ENCODE results near the gene HOXD10.

Gene HOXD10

GRCh38 chr2:176115883-176116813 lies at the start of gene HOXD10:
TSS of gene HOXD10 (plus strand) at chr2:176116778. CDS start at chr2:176116834, 56 bp downstream.
- no peak for DNase-seq (ENCODE audit: low read depth, low spot score)

DNA sequence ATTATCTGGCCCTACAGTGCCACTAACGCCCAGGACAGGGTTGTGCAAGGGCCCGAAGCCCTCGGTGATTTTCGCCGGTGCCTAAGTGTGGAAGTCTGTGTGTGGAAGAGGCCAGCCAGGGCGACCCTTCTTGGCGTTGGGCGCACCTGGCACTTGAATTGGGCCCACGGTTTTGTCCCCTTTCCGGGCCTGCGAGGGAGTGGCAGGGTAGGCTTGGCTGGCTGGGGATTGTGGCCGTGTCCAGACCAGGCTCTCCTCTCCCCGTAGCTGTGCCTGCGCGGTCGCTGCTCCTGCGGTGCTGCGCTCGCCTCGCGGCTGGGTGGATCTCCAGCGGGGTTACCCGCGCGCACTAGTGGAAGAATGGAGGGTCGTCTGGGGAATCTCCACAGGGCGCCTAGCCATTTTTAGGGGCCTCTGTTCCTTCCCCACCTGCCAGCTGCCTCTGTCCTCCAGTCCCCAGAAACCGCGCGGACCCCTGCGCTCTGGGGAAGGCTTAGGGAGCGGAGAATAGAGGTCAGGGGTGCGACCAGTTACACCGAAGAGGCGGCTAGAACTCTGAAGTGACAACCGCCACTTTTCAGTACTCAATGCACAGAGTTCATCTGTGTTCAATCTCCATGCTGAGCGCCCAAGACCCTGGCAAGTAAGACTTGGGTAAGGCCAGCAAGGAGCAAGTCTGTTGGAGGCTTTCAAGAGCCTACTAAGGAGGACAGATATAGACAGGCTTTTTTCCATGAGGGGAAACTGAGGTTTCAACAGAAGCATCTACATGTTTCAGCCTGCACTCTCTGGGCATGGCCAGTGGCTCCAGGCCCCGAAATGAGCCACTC lies 48.8 kb upstream of the HOXD10 start:
- no peak for DNase-seq (ENCODE audit: low read depth, low spot score)

GRCh38 chr2:176068419-176068832 lies 48.2 kb upstream of the HOXD10 start:
- DNase-seq (ENCODE audit: low read depth, low spot score), result no peak

GRCh38 chr2:176071330-176072291 lies 45.0 kb upstream of the HOXD10 start:
- no peak for DNase-seq (ENCODE audit: low read depth, low spot score)

DNA sequence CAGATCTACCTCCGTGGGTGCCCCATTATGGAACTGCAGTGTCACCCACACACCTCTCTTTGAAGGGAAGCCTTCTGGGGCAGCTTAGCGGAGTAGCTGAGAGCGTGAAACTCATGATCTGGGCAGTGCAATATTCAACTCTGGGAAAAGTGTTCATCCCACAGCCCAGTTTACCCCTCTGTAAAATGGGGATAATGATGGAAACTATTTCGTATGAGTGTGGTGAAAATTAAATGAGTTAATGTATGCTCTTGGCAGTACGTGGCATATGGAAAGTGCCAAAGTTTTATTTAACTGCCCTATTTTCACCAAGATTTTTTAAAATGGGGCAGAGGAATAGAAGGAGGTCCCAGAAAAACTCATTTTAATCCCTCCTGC lies 44.3 kb upstream of the HOXD10 start:
- DNase-seq (ENCODE audit: low read depth, low spot score), result no peak

- DNase-seq (ENCODE audit: low read depth, low spot score), result no peak
Measured at GRCh38 chr2:176072951-176073904, 43.4 kb upstream of the HOXD10 start.

DNA sequence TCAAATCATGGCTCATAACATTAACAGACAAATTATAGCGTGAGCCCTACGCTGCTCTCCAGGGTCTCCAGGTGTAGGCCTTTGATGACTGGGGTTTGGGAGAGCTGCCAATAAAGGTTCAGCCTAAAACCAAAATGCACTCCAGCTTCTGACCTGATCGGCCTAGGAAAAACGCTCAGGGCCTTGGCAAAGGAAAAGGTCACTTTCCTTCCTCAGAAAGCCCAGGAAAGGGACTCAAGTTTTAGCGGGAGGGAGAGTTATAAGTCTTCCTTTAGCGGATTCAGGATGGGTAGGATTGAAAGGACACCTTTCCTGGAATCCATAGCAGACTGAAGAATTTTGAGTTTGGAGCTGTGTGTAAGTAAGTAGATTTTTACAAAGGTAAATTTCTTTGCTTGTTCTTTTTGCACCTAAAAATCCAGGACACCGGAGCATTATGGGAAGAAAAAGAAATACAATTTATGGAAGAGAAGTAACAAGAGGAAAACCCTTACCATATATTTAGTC lies 41.6 kb upstream of the HOXD10 start:
- no peak for DNase-seq (ENCODE audit: low read depth, low spot score)

- DNase-seq (ENCODE audit: low read depth, low spot score), result no peak
Measured at GRCh38 chr2:176075481-176075880, 41.1 kb upstream of the HOXD10 start.

DNA sequence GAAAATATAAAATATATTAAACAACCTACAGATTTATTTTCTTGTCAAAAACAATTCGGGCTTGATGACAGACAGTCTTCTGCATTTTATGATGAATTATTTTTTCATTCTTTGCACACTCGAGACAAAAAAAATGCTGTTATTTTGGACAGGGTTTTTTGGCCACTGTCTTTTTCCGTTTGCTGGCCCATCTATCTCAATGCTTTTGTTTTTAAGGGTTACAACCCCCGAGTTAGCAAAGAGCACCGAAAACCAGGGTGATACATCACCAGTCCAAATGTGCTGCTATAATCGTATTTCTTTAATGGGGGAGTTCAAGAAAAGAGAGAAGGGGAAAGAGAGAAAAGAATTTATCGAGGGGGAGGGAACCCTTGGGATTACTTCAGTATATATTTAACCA lies 40.5 kb upstream of the HOXD10 start:
- DNase-seq (ENCODE audit: low read depth, low spot score), result no peak

DNA sequence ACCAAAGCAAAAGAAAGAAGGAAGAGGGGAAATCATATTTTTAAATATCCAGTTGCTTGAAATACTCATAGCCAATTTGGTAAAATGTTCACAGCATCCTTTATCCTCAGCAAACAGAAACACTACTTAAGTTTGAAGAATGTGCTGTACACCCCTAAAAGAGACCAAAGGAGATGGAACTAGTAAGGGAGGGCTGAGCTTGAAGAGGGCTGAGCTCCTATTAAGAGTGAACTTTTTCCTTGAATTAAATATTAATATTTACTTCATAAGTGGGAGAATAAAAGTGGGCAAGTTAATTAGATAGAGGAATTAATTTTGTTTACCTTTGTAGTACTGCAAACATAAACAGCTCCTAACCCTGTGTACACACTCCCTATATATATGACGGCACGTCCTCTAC lies 39.8 kb upstream of the HOXD10 start:
- DNase-seq (ENCODE audit: low read depth, low spot score), result no peak

DNA sequence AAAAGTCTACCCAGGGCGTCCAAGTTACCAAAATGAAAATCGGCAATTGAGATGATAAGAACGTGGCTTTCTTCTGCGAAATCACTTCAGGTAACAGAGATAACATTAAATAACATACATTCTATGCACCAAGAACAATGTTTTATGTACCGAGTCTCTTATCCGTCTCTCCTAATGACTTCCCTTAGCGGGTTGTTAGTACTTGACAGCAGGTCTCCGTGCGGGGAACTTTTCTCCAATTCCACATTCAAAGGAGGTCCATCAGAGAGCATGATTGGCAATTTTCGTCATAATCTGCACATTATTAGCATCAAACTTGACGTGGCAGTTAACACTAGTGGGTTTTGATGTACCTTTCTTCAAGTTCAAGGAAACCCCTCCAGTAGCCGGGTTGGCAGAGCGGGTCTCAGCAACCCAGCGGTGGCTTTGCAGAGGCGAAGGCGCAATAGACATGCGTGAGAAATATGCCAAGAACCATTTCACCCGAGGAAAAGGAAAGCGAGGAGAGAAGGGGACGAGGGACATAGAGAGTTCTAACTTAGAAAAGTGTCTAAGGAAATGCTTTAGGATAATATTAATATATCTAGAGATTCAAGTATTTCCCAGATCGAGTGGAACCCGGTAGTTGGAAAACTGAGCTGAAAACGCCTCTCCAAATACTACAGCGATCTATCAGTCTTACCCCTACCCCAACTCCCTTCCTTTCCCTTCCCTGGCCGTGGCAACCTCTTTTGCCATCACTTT lies 37.9 kb upstream of the HOXD10 start:
- DNase-seq (ENCODE audit: low read depth, low spot score), result no peak

DNA sequence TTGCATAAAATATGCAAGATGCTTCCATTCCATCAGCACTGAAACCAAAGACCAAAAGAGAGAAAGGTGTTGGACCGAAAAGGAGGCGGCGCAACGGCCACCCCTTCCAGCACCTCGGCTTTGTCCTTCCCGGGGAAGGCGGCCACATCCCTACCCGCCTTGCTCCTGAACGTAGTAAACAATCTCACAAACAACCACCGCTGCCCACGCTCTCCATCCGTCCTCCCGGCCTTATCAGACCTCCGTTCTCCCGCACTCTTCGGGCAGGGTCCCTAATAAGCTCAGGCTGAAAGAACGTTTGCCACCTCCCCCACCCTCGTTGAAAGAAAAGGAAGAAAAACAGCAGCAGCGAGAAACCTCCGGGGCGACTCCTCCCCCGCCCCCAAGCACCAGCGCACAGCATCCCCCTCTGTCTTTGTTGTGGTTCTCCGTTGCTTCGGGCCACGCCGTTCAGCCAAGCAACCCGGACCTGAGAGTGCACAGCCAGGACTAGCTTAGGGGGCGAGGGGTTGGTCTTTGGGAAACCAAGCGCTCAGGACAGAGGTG lies 37.2 kb upstream of the HOXD10 start:
- DNase-seq (ENCODE audit: low read depth, low spot score), result no peak

- no peak for DNase-seq (ENCODE audit: low read depth, low spot score)
Measured at GRCh38 chr2:176079831-176080539, 36.6 kb upstream of the HOXD10 start.

DNA sequence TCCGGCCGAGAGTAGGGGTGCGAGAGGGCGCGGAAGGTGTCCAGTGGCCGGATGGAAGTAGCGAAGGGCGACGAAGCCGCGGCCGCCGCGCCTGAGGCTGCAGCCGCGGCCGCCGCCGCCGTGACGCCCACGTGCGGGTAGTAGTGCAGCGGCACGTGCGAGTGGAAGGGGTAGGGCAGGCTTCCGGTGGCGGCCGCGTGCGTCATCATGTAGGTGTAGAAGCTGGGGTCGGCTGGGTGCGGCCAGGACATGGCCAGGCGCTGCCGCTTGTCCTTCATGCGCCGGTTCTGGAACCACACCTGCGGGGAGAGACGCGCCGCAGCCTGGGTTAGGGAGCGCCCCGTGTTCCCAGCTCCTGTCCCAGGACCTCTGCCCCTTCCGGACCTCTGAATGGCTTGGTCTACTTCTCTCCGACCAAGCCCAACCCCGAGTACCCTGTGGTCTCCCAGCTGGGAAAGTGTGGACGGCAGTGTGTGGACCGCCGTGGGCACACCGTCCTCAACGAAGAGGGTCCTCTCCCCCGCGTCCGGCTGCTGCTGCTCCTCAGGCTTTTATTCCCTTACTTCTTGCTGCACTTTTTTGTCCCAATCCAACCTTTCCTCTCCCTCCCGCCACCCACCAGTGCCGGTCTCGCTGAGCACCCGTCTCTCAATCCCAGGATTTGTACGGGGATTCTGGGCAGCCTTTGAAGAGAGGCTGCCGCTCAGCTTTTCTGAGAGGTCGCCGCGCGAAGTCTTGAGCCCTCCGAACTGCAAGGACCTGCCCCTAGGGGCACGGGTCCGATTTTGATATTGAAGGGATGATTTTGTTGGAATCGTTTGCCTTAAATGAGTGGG lies 35.8 kb upstream of the HOXD10 start:
- no peak for DNase-seq (ENCODE audit: low read depth, low spot score)

DNA sequence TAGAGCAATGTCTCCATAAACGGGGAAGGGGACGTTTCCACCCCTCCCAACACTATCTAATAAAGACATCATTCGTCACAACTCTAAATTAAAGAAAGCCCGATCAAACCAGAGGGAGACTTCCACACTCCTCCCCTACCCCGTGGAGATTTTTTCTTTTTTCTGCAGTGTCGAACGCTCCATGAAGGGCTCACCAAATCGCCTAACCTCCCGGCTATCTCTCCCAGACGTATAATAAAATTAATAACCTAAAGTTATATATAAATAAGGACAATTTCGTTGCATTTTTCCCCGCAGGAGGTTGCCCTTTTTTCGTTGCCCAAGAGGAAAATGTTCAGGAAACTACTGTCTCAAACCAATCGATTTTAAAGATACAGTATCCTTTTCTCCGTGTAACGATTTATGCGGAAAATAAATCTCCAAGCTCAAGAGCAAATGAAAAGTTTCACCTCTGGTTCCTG lies 35.2 kb upstream of the HOXD10 start:
- DNase-seq (ENCODE audit: low read depth, low spot score), result no peak

DNA sequence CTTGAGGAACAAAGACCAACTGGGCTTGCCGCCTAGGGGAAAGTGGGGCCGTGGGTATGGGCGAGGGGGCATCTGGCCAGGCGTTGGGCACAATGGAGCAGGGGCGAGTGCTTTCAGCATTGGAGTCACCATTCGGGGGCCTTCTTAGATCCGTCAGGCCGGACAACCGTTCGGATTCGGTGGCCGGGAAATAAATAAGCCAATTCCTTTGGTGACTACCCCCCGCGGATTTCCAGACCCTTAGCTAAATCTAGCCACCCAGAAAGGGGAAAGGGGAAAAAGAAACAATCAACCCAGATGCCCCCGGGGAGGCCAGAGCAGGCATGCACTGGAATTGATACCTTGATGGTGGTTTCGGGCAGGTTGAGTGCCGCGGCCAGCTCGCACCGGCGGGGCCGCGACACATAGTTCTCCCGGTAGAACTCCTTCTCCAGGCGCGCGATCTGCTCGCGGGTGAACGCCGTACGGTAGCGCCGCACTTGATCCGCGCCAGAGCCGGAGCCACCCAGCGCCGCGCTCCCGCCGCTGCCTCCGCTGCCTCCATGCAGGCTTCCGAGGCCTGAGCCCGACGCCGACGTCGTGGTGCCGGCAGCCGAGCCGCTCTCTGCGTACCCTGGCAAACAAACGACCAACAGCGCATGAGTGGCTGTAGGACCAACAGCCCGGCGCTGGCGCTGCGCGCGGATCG lies 34.6 kb upstream of the HOXD10 start:
- DNase-seq (ENCODE audit: low read depth, low spot score), result no peak

DNA sequence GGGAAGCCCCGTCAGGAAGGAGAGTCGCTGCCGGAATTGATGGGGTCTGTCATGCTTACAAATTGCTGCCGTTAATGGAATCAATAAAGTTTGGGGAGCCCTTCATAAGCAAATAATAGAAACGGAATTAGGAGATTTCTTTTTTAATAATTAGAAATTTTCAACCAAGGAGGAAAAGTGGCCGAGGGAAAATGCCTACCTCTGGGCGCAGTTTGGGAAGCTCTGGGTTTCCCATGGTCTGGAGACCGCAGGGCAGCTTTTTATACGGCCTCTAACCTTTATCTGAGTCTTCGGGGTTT lies 34.1 kb upstream of the HOXD10 start:
- no peak for DNase-seq (ENCODE audit: low read depth, low spot score)
